Stimulated activated naive B cell treated with anti-CD40 and anti-IgM and Interleukin-4, amounts not matched to agents 10 μg/mL and 1 μg/mL and 100 μg/mL, for 72 hours (primary cell): ENCODE measurements around the gene ARHGAP45.

Experiments
- ATAC-seq, 2 donors: fragments of 150-1000 bp; cut with Tn5 transposase; replicated peaks; 2 replicates each; pipeline ENCODE4 v1.10.0; 2021; ENCODE audit warnings: moderate library complexity in 1 of 2
- DNase-seq: peaks from one replicate; pipeline ENCODE4 v3.0.0; 2021
- H3K27ac Mint-ChIP-seq: one replicate; pipeline ENCODE4 v1.8.0; 2022; ENCODE audit warnings: mild to moderate bottlenecking, mixed read lengths
- H3K27me3 Mint-ChIP-seq, 2 donors: one replicate each; pipeline ENCODE4 v1.8.0; 2022; ENCODE audit warnings: mixed read lengths in 2 of 2
- H3K36me3 Mint-ChIP-seq, 2 donors: one replicate each; pipeline ENCODE4 v1.8.0; 2022; ENCODE audit warnings: mixed read lengths in 2 of 2, mild to moderate bottlenecking in 1 of 2
- H3K4me1 Mint-ChIP-seq, 2 donors: one replicate each; pipeline ENCODE4 v1.8.0; 2022; ENCODE audit warnings: mixed read lengths in 2 of 2, mild to moderate bottlenecking in 1 of 2
- H3K4me3 Mint-ChIP-seq, 2 donors: one replicate each; pipeline ENCODE4 v1.8.0; 2022; ENCODE audit warnings: mild to moderate bottlenecking in 2 of 2, mixed read lengths in 2 of 2, moderate library complexity in 1 of 2
- H3K9me3 Mint-ChIP-seq, 2 donors: one replicate each; pipeline ENCODE4 v1.8.0; 2022; ENCODE audit warnings: mixed read lengths in 2 of 2, mild to moderate bottlenecking in 1 of 2

The ARHGAP45 gene

GRCh38 chr19:1103132-1103707 lies 36.3 kb downstream of the ARHGAP45 start:
- Mint-ChIP-seq H3K9me3 (peaks cover 4% of the 10 kb centered on the region in 2 donors), H3K27me3 (no peaks in the 10 kb centered on the region), H3K27ac (peak overlapping the region; percentile 81), H3K4me3 (peak overlapping the region; percentile 71 to 86), H3K4me1 (peaks cover 27 to 64% of the 10 kb centered on the region in 2 donors), H3K36me3 (peaks cover 19 to 20% of the 10 kb centered on the region in 2 donors)
- ATAC-seq, result no peak
- DNase-seq, result no peak

GRCh38 chr19:1103708-1104310 lies 36.8 kb downstream of the ARHGAP45 start, which contains the start of gene GPX4:
TSS of gene GPX4 (plus strand) at chr19:1103994. CDS start at chr19:1104044, 50 bp downstream.
- H3K9me3 Mint-ChIP-seq, result peaks cover 3 to 4% of the 10 kb centered on the region in 2 donors

GRCh38 chr19:1104311-1105007 lies 37.5 kb downstream of the ARHGAP45 start:
- H3K9me3 Mint-ChIP-seq, result peaks cover 2 to 4% of the 10 kb centered on the region in 2 donors
- ATAC-seq, result peak; percentile 48 to 54
- no peaks in the 10 kb centered on the region for H3K27me3 Mint-ChIP-seq
- peak; percentile 70 for DNase-seq
- peaks cover 19 to 20% of the 10 kb centered on the region in 2 donors for H3K36me3 Mint-ChIP-seq
- peak overlapping the region; percentile 79 for H3K27ac Mint-ChIP-seq
- peaks cover 21 to 52% of the 10 kb centered on the region in 2 donors for H3K4me1 Mint-ChIP-seq
- peak overlapping the region; percentile 81 to 86 for H3K4me3 Mint-ChIP-seq

More at GRCh38 chr19:1103708-1104310, 36.8 kb downstream of the ARHGAP45 start, which contains the start of gene GPX4:
- peak within 1 kb of the TSS; percentile 81 for H3K27ac Mint-ChIP-seq
- DNase-seq (peak; percentile 96), ATAC-seq (peak; percentile 74 to 85)
- no peaks in the 10 kb centered on the region for H3K27me3 Mint-ChIP-seq
- H3K4me1 Mint-ChIP-seq, result peaks cover 24 to 59% of the 10 kb centered on the region in 2 donors
- peaks cover 19 to 20% of the 10 kb centered on the region in 2 donors for H3K36me3 Mint-ChIP-seq
- H3K4me3 Mint-ChIP-seq, result peak within 1 kb of the TSS; percentile 81 to 86

DNA sequence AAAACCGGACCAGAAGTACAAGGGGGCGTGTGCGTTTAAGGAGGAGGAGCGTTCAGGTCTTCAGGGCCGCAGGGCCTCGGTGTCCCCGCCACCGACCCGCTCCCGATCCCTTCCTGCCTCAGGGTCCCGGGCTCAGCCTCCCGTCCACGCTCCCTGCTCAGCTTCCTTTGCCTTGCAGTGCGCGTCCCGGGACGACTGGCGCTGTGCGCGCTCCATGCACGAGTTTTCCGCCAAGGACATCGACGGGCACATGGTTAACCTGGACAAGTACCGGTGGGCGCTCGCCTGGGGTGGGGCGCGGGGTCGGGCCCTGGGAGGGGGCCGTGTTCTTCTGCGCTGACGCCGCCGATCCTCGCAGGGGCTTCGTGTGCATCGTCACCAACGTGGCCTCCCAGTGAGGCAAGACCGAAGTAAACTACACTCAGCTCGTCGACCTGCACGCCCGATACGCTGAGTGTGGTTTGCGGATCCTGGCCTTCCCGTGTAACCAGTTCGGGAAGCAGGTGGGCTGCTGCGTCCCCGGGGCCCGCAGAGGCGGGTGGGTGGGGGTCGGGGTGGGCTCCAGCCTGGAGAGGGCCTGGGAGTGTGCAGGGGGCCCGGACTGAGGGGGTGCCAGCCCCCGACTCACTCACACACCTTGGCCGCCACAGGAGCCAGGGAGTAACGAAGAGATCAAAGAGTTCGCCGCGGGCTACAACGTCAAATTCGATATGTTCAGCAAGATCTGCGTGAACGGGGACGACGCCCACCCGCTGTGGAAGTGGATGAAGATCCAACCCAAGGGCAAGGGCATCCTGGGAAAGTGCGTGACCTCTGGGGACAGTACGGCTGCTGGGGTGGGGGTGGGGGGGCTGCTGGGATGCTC lies 38.3 kb downstream of the ARHGAP45 start:
- Mint-ChIP-seq H3K27me3 (no peaks in the 10 kb centered on the region), H3K4me3 (peak overlapping the region; percentile 81 to 86), H3K27ac (peak overlapping the region; percentile 79), H3K4me1 (peaks cover 17 to 44% of the 10 kb centered on the region in 2 donors), H3K36me3 (peaks cover 15% of the 10 kb centered on the region in 2 donors), H3K9me3 (no peaks in the 10 kb centered on the region)
- ATAC-seq (no peak), DNase-seq (no peak)

DNA sequence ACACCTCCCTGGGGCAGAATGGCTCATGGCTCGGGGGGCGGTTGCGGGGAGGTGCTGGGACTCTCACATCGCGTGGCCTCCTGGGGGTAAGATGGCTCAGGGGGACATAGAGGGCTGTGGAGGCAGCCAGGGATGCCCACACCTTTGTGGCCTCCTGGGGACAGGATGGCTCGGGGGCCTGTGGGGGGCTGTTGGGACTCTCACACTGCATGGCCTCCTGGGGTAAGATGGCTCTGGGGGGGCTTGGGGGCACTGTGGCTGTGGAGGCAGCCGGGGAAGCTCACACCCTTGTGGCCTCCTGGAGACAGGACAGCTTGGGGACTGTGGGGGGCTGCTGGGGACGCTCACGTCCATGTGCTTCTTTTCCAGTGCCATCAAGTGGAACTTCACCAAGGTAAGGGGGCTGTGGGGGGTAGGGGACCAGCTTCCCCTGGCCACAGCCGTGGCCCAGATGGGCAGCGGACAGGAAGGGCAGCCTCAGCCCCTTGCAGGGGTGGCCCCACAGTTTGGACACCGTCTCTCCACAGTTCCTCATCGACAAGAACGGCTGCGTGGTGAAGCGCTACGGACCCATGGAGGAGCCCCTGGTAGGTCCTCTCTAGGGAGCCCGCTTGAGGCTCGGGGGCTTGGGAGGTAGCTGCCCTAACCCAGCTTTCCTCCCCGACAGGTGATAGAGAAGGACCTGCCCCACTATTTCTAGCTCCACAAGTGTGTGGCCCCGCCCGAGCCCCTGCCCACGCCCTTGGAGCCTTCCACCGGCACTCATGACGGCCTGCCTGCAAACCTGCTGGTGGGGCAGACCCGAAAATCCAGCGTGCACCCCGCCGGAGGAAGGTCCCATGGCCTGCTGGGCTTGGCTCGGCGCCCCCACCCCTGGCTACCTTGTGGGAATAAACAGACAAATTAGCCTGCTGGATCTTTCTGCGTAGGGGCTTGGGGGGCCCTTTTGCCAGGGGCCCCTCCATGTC lies 39.2 kb downstream of the ARHGAP45 start:
- Mint-ChIP-seq H3K9me3 (no peaks in the 10 kb centered on the region), H3K4me1 (peaks cover 17 to 39% of the 10 kb centered on the region in 2 donors), H3K4me3 (peak overlapping the region; percentile 35 to 81), H3K27me3 (no peaks in the 10 kb centered on the region), H3K27ac (peak overlapping the region; percentile 77), H3K36me3 (peaks cover 14 to 15% of the 10 kb centered on the region in 2 donors)
- ATAC-seq (no peak), DNase-seq (no peak)

DNA sequence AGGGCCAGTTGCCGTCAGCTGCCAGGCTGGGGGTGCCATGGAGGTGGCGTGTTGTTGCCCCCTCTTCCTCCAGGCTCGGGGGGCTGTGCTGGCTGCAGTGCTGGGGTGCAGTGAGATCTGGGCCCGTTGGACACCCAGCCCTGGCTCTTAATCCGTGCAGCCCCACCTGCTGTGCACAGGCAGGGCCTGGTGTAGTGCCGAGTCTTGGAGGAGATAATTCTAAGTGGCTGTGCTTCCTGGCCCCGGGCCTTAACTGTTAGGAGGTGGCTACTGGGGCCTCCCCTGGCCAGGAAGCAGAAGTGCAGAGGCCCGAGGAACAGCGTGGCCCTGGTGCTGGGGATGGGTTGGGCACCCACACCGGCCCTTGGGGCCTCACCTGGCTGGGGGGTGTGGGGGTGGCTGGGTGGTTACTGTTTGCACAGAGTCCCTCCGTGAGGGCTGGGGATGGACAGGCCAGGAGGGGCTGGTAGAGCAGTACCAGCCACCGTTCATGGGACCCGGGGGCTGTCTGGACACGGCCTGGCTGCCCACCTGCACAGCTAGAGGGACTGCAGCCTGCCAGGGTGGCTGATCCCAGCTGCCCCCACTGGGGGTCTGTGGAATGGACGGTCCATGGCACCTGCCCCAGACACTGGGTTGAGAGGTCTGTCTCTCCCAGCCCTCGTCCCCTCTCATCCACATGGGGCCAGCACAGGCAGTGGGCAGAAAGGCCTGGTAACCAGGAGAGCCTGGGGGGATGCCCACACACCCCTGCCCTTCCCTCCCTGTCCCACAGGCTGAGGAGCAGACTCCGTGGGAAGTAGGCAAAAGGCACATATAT lies 40.1 kb downstream of the ARHGAP45 start:
- ATAC-seq (no peak), DNase-seq (no peak)
- H3K27me3 Mint-ChIP-seq, result no peaks in the 10 kb centered on the region
- H3K4me1 Mint-ChIP-seq, result peaks cover 11 to 31% of the 10 kb centered on the region in 2 donors
- H3K36me3 Mint-ChIP-seq, result peaks cover 15% of the 10 kb centered on the region in 2 donors
- no peak overlapping the region for H3K4me3 Mint-ChIP-seq
- H3K27ac Mint-ChIP-seq, result peak overlapping the region; percentile 77
- H3K9me3 Mint-ChIP-seq, result no peaks in the 10 kb centered on the region

DNA sequence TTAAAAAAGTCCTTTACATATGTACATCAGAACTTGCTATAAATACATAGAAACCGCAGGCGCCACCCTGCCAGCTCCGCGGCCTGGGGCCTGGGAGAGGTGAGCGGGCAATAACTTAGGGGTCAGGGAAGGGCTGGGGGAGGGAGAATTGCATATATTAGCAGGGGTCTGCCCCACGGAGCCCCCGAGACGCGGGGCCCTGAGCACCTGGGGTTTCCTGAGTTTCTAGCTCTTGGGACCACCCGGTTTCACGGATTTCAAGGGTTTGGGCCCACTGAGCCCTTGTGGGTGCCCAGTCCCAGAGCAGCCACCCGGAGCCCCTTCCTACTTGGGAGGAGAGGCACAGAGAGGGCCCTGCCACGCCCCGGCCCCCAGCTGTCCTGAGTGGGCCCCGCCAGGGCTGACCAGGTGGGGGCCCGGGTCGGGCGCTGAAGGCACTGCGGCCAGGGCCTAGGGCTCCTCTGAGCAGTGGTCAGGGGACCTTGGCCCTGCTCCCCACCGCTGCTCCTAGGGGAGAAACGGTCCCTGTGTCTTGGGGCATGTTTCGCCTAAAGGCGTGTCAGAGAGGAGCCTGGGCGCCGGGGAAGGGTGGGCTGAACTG lies 40.8 kb downstream of the ARHGAP45 start:
- H3K27ac Mint-ChIP-seq, result no peak overlapping the region
- H3K36me3 Mint-ChIP-seq, result peaks cover 15% of the 10 kb centered on the region in 2 donors
- no peaks in the 10 kb centered on the region for H3K27me3 Mint-ChIP-seq

GRCh38 chr19:1108291-1109031 lies 41.5 kb downstream of the ARHGAP45 start:
- Mint-ChIP-seq H3K4me1 (peaks cover 3 to 24% of the 10 kb centered on the region in 2 donors), H3K4me3 (no peak overlapping the region), H3K27me3 (no peaks in the 10 kb centered on the region), H3K36me3 (peaks cover 15 to 20% of the 10 kb centered on the region in 2 donors), H3K9me3 (no peaks in the 10 kb centered on the region), H3K27ac (no peak overlapping the region)
- DNase-seq, result no peak
- no peak for ATAC-seq

More for the DNA sequence above, 40.8 kb downstream of the ARHGAP45 start:
- peaks cover 5 to 26% of the 10 kb centered on the region in 2 donors for H3K4me1 Mint-ChIP-seq
- no peak overlapping the region for H3K4me3 Mint-ChIP-seq
- no peak for ATAC-seq
- H3K9me3 Mint-ChIP-seq, result no peaks in the 10 kb centered on the region
- DNase-seq, result no peak

DNA sequence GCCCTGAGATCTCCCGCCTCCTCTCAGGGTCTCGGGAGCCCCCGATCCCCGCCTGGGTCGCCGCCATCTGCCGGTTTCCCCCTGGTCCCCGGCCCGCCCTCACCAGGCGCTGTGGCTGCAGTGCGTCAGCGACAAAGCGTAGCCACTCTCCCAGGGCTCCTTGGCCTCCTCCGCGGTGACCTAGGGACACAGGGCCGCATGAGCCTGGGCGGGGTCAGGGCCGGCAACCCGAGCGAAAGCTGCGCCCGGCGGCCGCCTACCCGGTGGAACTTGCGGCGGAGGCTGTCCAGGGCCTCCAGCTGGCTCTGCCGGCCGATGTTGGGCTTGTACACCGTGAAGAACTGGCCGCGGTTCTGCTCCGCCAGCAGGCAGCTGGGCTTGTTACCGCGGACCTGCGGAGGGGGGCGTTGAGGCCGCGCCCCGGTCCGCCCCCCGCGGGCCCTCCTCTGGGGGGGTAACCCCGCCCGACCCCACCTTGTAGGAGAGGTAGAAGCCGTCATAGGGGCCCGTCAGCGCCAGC lies 42.1 kb downstream of the ARHGAP45 start:
- H3K4me1 Mint-ChIP-seq, result peaks cover 4 to 26% of the 10 kb centered on the region in 2 donors
- no peaks in the 10 kb centered on the region for H3K9me3 Mint-ChIP-seq
- peak overlapping the region; percentile 20 for H3K27ac Mint-ChIP-seq
- H3K4me3 Mint-ChIP-seq, result no peak overlapping the region
- no peaks in the 10 kb centered on the region for H3K27me3 Mint-ChIP-seq
- ATAC-seq (no peak), DNase-seq (no peak)
- H3K36me3 Mint-ChIP-seq, result peaks cover 15 to 21% of the 10 kb centered on the region in 2 donors

- no peak overlapping the region for H3K27ac Mint-ChIP-seq
- H3K4me1 Mint-ChIP-seq, result peaks cover 4 to 26% of the 10 kb centered on the region in 2 donors
- no peak overlapping the region for H3K4me3 Mint-ChIP-seq
- DNase-seq (no peak), ATAC-seq (no peak)
- peaks cover 14 to 24% of the 10 kb centered on the region in 2 donors for H3K36me3 Mint-ChIP-seq
- H3K27me3 Mint-ChIP-seq, result no peaks in the 10 kb centered on the region
- H3K9me3 Mint-ChIP-seq, result no peaks in the 10 kb centered on the region
Observed at GRCh38 chr19:1109697-1110671, 43.0 kb downstream of the ARHGAP45 start.
